Measurements from ENCODE around the gene ZNG1A. TPM values are rescaled to one million over a fixed set of nuclear protein-coding genes. Genes with fewer than 3 reads are reported as not detected.
"Not testable (repeated sequence)": the region's sequence is repeated elsewhere in the genome, so short reads cannot be mapped to it uniquely, and the experiment has no call there.

ZNG1A gene
- total RNA-seq, 3 donors from 2014 or later = 32.3 to 70.1 (median 36.4) TPM

GRCh38 chr9:221989-222776, 43.3 kb upstream of the ZNG1A start:
- Histone ChIP-seq H3K36me3 (no peaks in the 10 kb centered on the region), H3K9me3 (no peaks in the 10 kb centered on the region), H3K4me1 (peaks cover 2 to 7% of the 10 kb centered on the region in 2 donors), H3K4me3 (no peak overlapping the region), H3K27me3 (no peaks in the 10 kb centered on the region), H3K27ac (no peak overlapping the region)
- no peak for TF ChIP-seq POLR2A (IDR thresholded peaks at IDR 0.05)
- intact Hi-C loops (cut with DNase I; ENCODE audit: low total_unique reads) = no loop called here
- no peak for DNase-seq (ENCODE audit: low spot score in 2 of 2)

- no peaks in the 10 kb centered on the region for H3K9me3 ChIP-seq
- TF ChIP-seq POLR2A (IDR thresholded peaks at IDR 0.05) = no peak
- TF ChIP-seq POLR2AphosphoS5 (IDR thresholded peaks at IDR 0.05) = no peak
- TF ChIP-seq CTCF (IDR thresholded peaks at IDR 0.05) = no peak
- H3K27ac ChIP-seq = no peak overlapping the region
- H3K4me1 ChIP-seq = peaks cover 3 to 7% of the 10 kb centered on the region in 2 donors
- H3K4me3 ChIP-seq = no peak overlapping the region
- H3K36me3 ChIP-seq = no peaks in the 10 kb centered on the region
- no peaks in the 10 kb centered on the region for H3K27me3 ChIP-seq
- intact Hi-C loops (cut with DNase I; ENCODE audit: low total_unique reads) = no loop called here
- DNase-seq (ENCODE audit: low spot score in 2 of 2) = no peak
These were observed 41.0 kb upstream of the ZNG1A start for GRCh38 chr9:219670-220365.

- H3K27me3 ChIP-seq; H3K4me3 ChIP-seq; H3K9me3 ChIP-seq; H3K36me3 ChIP-seq; H3K4me1 ChIP-seq; DNase-seq (ENCODE audit: low spot score in 2 of 2); intact Hi-C loops (cut with DNase I; ENCODE audit: low total_unique reads); H3K27ac ChIP-seq: not testable (repeated sequence)
These were observed 40.2 kb upstream of the ZNG1A start for GRCh38 chr9:219036-219435.

GRCh38 chr9:217950-218349, 39.1 kb upstream of the ZNG1A start:
- Histone ChIP-seq H3K4me3 (no peak overlapping the region), H3K27me3 (no peaks in the 10 kb centered on the region), H3K36me3 (no peaks in the 10 kb centered on the region), H3K4me1 (peaks cover 3 to 7% of the 10 kb centered on the region in 2 donors), H3K9me3 (no peaks in the 10 kb centered on the region), H3K27ac (no peak overlapping the region)
- DNase-seq (ENCODE audit: low spot score in 2 of 2) = no peak
- TF ChIP-seq POLR2AphosphoS5 (IDR thresholded peaks at IDR 0.05) (no peak), CTCF (IDR thresholded peaks at IDR 0.05) (no peak), POLR2A (IDR thresholded peaks at IDR 0.05) (no peak)
- intact Hi-C loops (cut with DNase I; ENCODE audit: low total_unique reads) = no loop called here

- Histone ChIP-seq H3K27ac (peak overlapping the region in 1 of 2 donors; percentile 14), H3K36me3 (no peaks in the 10 kb centered on the region), H3K4me1 (peaks cover 0 to 3% of the 10 kb centered on the region in 2 donors), H3K4me3 (peak overlapping the region in 2 of 3 donors; percentile 39 to 79), H3K9me3 (no peaks in the 10 kb centered on the region), H3K27me3 (no peaks in the 10 kb centered on the region)
- intact Hi-C loops (cut with DNase I; ENCODE audit: low total_unique reads) = no loop called here
- TF ChIP-seq POLR2AphosphoS5 (IDR thresholded peaks at IDR 0.05) = no peak
- no peak for TF ChIP-seq POLR2A (IDR thresholded peaks at IDR 0.05)
- no peak for TF ChIP-seq CTCF (IDR thresholded peaks at IDR 0.05)
- no peak for DNase-seq (ENCODE audit: low spot score in 2 of 2)
These were observed 38.0 kb upstream of the ZNG1A start for GRCh38 chr9:216866-217265.

- no peak for DNase-seq (ENCODE audit: low spot score in 2 of 2)
- intact Hi-C loops (cut with DNase I; ENCODE audit: low total_unique reads) = no loop called here
- no peaks in the 10 kb centered on the region for H3K27me3 ChIP-seq
- peak overlapping the region; percentile 55 to 81 (median 79) for H3K4me3 ChIP-seq
- no peaks in the 10 kb centered on the region for H3K9me3 ChIP-seq
- no peaks in the 10 kb centered on the region for H3K36me3 ChIP-seq
- no peak for TF ChIP-seq POLR2A (IDR thresholded peaks at IDR 0.05)
- TF ChIP-seq CTCF (IDR thresholded peaks at IDR 0.05) = no peak
- TF ChIP-seq POLR2AphosphoS5 (IDR thresholded peaks at IDR 0.05) = no peak
- peak overlapping the region; percentile 86 to 93 for H3K27ac ChIP-seq
- peaks cover 0 to 3% of the 10 kb centered on the region in 2 donors for H3K4me1 ChIP-seq
These were observed 36.8 kb upstream of the ZNG1A start for GRCh38 chr9:215631-216155.
